NOMO-1 (cell line): ENCODE measurements around the gene HAND1.

Source experiments
- DNase-seq, 2 experiments: peaks; one replicate each; lab custom pipeline; 2025; ENCODE audit not compliant: unreplicated experiment in 2 of 2; lab: John Stamatoyannopoulos, UW

The HAND1 gene

GRCh38 chr5:154464438-154464837, 13.6 kb downstream of the HAND1 start:
- no peak for DNase-seq

- DNase-seq: no peak
These were observed 16.5 kb downstream of the HAND1 start for GRCh38 chr5:154461531-154461930.

DNA sequence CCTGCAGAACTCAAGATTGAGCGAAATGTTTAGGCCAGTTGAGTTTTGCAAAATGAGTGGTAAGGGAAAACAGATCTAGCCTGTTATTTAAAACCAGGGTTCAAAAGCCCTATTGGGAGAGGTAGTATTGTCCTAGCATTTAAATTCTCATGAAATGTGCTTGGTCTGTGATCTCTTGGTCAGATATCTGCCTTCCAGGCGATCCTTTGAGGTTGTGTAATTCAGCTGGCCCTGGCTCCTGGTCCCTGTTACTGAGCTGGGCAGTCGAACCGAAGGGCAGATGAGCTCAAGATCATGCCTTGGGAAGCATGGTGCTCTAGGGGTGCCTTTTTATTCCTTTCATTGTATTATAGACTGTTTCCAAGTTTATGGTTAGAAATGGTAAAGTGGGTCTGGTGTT, 17.9 kb downstream of the HAND1 start:
- DNase-seq: no peak

GRCh38 chr5:154459015-154459414, 19.0 kb downstream of the HAND1 start:
- no peak for DNase-seq

DNA sequence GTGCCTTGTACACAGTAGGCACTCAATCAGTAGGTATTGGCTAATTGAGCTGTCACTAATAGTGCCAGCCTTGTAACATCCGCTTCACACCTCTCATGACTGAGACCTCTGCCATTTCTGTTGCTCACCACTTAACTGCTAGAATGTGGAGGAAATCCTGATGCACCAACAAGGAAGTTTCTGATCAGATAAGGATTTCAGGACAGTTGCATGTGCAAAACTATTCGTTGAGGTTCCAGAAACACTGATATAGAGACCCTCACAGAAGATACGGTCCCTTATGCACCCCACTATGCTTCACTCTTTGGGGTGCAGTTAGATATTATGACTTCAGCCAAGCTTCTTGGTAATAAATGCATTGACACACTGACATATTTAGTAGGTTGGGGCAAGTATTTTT, 21.5 kb downstream of the HAND1 start:
- DNase-seq: no peak

GRCh38 chr5:154455585-154455984, 22.4 kb downstream of the HAND1 start:
- no peak for DNase-seq

GRCh38 chr5:154451957-154452356, 26.1 kb downstream of the HAND1 start:
- no peak for DNase-seq

DNA sequence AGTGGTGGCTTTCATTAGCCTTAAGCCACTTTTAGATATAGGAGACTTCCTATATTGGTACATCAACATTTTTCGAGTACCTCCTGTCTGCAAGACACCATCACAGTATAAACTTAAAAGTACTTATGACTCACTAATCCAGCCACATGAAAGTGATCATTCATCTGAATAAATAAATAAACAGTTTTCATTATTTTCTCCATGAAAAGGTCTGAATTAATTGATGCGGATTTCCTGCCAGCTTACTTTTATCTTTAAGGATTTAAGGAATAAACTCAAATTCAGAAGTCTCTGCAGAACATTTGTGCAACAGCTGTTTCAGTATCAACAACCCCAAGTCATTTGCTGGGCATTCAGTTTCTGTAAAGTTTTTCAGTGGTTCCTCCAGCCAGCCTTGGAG, 28.2 kb downstream of the HAND1 start:
- DNase-seq: no peak

DNA sequence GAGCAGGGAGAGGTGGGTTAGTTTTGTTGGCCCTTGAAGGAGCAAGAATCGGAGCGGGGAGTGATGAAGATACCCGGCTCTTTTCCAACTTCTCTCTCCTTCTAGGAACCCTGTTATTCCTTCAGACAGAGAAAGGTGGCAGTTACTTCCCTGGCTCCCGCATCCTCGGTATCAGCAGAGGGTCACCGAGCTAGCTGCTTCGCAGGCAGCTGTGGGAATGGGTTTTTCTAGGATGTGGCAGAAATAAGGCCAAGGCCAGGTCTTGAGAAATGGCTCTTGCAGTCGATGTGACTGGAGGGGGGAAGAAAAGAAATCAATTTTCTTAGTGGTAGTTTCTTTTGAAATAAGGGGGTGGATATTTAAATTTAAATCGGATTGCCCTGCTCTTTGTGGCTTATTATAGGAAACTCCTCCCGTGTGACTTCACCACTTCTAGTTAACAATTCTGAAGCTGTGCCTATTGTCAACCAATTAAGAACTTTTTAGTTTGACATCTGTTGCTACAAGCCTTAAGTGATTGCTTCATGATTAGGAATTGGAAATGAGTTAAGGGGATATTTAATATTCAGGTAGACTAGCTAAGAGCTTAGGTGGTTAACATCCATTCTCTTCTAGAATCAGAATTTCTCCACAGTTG, 30.8 kb downstream of the HAND1 start:
- DNase-seq: peak in 1 of 2 experiments; percentile 11

- no peak for DNase-seq
These were observed 31.6 kb downstream of the HAND1 start for GRCh38 chr5:154446195-154447088.

- DNase-seq: peak; percentile 87 to 88
These were observed 32.4 kb downstream of the HAND1 start, which contains the start of gene SAP30L for GRCh38 chr5:154445422-154446194. TSS of gene SAP30L (plus strand) at chr5:154445997. CDS start at chr5:154446605, 608 bp downstream.

DNA sequence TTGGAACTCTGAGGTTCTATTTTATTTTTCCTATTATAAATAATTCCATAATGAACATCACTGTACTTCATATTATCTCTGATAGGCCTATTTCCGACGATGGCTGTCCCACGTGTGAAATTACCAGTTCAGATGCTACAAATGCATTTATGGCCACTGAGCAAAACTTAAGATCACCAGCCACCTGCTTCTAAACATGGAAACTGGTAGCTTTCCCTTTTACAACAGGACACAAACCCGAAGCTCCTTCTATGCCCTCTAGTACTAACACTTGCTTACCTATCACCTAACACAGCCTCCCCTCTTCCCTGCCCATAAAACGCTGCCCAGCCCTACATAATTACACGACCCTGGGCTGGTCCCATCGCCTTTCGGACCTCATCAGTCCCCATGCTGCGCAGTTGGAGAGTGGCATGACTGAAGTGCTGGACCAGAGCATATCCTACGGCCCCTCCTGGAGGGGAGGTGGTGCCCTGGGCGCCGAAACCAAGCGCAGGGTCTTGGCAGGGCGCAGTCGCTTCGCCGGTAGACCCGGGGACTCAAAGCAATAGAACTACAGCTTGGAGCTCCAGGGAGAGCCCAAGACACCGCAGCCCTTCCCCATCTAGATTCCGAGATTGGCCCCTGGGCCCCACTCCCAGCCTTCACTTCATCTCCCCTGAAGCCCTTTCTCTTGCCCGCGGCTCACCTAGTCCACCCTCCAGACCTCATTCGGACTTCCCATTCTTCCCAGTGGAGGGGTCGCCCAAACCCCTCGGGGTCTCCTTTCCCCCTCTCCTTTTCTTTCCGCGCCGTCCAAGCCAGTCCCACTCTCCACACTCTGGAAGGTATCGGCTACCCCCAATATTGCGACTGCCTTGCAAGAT, 33.2 kb downstream of the HAND1 start:
- DNase-seq: peak in 1 of 2 experiments; percentile 20

GRCh38 chr5:154442801-154443200, 35.2 kb downstream of the HAND1 start:
- peak in 1 of 2 experiments; percentile 7 for DNase-seq

- no peak for DNase-seq
These were observed 37.5 kb downstream of the HAND1 start for GRCh38 chr5:154440540-154440939.

DNA sequence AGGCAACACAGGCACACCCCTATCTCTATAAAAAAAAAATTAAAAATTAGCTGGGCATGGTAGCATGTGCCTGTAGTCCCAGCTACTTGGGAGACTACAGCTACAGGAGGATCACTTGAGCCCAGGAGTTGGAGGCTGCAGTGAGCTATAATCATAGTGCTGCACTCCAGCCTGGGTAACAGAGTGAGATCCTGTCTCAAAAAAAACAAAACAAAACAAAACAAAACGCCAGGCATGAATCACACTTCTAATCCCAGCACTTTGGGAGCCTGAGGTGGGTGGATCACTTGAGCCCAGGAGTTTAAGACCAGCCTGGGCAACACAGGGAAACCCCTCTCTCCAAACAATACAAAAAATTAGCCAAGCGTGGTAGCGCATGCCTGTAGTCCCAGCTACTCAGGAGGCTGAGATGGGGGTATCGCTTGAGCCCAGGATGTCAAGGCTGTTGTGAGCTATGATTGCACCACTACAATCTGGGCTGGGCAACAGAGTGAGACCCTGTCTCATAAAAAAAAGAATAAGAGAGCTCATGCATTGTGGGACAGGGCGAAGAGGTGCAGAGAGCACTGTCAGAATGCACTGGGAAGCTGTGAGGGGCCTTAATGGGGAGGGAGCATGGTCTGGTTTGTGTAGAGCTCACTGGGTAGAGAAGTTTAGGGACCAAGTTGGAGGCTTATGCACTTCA, 40.6 kb downstream of the HAND1 start:
- no peak for DNase-seq

DNA sequence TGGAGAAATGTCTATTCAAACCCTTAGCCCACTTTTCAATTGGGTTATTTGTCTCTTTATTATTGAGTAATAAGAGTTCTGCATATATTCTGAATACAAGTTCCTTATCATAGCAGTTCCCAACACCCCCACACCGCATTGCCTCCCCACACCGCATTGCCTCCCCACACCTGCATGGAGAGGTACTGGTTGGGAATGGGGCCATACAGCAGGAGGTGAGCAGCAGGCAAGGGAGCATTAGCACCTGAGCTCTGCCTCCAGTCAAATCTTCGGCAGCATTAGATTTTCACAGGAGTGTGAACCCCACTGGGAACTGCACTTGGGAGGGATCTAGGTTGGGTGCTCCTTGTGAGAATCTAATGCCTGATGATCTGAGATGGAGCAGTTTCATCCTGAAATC, 42.8 kb downstream of the HAND1 start:
- no peak for DNase-seq

- no peak for DNase-seq
These were observed 46.9 kb downstream of the HAND1 start for GRCh38 chr5:154430961-154431630.

DNA sequence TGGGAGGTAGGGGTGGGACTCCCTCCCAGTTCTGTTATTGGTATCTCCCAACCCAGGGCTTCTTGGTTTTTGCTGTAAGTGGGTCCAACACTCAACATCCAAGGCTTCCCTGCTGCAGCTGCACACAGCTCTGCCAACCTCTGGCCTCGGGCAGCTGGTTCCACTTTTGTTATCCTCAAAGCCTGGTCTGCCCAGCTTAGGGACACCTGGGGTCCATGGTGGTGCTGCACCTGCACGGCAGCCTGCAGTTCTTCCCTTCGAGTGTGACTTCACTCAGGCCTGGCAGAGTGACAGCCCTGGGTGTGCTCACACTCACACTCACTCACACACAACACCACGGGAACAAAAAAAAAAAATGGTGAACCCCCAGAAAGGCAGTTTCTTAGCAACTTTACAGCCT, 47.6 kb downstream of the HAND1 start:
- no peak for DNase-seq

DNA sequence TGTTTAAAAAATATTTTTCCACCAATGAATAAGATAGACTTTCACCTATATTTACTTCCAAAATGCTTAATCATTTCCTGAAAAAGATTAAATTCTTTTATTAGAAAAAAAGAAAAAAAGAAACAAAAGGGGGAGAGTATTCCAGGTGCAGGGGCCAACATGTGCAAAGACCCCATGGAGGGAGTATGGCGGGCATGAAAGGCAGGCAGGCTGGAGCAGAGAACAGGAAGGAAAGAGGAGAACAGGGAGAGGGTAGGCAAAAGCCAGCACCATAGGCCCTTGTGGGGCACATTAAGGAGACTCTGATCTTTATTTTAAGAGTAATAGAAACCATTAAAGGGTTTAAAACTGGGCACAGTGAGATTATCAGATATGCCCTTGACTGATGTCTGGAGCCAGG, 48.7 kb downstream of the HAND1 start:
- DNase-seq: no peak
